GM21423 (cell line): ENCODE measurements around the gene ERMN.
"Not testable (repeated sequence)": the region's sequence is repeated elsewhere in the genome, so short reads cannot be mapped to it uniquely, and the experiment has no call there.

Source experiments
- ATAC-seq: cut with Tn5 transposase; IDR thresholded peaks from one replicate; pipeline ENCODE4 v1.9.1; 2021; ENCODE audit warnings: mild to moderate bottlenecking, moderate library complexity; ENCODE audit not compliant: unreplicated experiment

The ERMN gene, protein sequence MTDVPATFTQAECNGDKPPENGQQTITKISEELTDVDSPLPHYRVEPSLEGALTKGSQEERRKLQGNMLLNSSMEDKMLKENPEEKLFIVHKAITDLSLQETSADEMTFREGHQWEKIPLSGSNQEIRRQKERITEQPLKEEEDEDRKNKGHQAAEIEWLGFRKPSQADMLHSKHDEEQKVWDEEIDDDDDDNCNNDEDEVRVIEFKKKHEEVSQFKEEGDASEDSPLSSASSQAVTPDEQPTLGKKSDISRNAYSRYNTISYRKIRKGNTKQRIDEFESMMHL

DNA sequence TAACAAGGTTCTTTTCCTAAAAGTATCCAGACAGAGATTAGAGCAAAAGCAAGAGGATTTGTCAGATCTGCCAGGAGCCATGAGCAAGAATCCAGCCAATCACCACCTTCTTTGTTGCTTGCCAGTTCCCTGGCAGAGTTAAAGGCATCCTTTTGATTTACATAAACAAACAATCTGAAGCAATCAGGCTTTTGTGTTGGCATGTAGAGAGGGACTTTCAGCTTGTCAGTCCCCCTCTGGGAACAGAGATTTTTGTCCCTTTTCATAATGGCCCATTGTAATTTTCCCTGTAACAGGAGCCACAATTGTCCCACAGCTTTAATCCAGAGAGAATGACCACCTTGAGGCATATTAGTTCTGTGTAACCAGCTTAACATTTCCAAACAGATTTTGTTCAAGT is at the start of gene ERMN:
Gene ERMN (minus strand): TSS at position 39 of the 400 bp plus-strand sequence. CDS start 182 bp downstream, outside the sequence.
- no peak for ATAC-seq

DNA sequence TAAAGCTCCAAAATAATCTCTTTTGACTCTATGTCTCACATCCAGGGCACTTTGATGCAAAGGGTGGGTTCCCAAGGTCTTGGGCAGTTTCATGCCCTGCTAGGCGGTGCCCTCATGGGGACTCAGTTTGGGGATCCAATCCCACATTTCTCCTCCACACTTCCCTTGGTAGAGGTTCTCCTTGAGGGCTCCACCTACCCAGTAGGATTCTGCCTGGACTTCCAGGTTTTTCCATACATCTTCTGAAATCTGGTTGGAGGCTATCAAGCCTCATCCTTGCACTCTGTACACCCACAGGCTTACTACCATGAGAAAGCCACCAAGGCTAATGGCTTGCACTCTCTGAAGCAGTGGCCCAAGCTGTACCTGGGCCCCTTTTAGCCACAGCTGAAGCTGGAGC is 49.8 kb upstream of the ERMN start:
- ATAC-seq, result no peak

DNA sequence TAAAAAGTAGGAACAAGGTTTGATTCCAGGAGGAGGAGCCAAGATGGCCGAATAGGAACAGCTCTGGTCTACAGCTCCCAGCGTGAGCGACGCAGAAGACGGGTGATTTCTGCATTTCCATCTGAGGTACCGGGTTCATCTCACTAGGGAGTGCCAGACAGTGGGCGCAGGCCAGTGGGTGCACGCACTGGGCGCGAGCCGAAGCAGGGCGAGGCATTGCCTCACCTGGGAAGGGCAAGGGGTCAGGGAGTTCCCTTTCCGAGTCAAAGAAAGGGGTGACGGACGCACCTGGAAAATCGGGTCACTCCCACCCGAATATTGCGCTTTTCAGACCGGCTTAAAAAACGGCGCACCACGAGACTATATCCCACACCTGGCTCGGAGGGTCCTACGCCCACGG is 42.9 kb upstream of the ERMN start:
- ATAC-seq, result not testable (repeated sequence)

DNA sequence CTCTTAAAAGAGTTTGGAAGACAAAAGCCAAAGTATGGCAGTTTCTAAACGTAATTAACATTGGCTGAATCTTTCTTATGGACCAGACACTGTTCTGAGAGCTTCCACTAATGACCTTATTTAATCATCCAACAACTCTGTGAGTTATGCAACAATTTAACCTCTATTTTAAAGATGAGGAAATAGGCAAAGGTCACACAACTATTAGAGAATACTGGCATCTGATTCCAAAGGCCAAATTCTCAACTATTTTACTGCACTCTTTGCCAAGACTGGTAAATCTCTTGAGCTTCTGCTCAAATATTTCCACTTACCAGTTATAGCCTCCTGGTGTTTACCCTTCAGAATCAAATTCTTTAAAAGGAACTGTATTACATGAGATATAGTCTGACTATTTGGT is 42.1 kb upstream of the ERMN start:
- no peak for ATAC-seq

DNA sequence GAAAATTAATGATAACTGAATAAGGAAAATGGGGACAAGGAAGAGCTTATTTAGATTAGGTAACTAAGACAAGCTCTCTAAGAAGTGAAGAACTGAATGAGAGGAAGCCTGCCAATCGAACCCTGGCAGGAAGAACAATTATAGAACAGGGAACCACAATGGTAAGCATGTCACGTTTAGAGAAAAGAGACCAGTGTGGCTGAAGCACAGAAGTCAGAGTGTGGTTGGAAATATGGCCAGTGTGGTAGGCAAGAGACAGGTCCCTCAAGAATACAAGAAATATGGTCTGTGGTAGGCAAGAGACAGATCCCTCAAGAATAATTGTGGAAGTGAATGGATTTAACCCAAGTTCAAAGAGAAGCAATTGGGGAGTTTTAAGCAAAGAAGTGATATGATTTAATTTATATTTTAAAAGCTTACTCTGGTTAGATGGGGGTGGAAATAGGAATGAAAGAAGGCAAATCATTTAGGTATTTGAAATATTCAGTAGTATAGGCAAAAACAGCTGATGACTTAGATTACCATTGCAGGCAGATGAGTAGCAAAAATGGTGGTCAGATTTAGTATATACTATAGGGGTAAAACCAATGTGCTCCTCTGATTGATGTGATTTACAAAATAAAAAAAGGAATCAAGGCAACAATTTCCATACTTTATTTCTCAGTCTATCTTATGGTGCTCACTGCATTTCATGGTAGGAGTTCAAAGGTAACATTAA is 38.8 kb upstream of the ERMN start:
- peak; percentile 86 for ATAC-seq

DNA sequence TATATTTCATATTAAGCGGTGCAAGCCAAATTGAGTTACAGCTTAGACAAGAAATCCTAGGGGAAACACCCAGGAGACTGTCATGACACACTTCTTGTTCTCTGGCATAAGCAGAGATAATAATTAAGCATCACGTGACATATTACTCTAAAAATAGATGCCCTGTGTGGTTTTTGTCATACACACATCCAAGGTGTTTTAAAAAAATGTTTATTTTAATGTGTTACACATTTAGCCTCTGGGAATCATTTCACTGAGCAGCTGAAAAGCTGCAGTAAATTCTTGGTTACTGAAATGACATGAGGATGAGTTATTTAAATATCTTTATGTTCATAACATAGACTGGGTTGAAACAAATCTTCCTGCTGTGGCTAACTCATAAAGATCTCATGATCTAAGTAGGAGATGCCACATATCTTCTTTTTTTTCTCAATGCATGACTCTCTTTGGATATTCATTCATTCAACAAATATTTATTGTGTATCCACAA is 38.0 kb upstream of the ERMN start:
- ATAC-seq, result peak; percentile 60

DNA sequence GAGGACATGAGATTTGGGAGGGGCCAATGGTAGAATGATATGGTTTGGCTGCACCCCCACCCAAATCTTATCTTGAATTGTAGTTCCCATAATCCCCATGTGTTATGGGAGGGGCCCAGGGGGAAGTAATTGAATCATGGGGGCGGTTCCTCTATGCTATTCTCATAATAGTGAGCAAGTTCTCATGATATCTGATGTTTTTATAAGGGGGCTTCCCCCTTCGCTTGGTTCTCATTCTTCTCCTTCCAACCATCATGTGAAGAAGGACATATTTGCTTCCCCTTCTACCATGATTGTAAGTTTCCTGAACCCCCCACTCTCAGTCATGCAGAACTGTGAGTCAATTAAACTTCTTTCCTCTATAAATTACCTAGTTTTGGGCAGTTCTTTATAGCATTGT is 37.0 kb upstream of the ERMN start:
- no peak for ATAC-seq

DNA sequence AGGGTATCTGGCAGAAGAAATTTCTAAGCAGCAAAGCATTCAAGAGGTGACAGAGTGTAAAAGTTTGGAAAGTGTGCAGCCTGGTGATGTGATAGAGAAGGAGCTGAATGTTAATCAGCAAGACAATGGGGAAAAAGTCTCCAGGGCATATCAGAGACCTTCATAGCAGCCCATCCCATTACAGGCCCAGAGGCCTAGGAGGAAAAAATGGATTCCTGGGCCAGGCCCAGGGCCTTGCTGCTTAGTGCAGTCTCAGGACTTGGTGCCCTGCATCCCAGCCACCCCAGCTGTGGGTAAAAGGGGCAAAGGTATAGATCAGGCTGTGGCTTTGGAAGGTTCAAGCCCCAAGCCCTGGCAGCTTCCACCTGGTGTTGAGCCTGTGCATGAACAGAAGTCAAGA is 35.9 kb upstream of the ERMN start:
- no peak for ATAC-seq

DNA sequence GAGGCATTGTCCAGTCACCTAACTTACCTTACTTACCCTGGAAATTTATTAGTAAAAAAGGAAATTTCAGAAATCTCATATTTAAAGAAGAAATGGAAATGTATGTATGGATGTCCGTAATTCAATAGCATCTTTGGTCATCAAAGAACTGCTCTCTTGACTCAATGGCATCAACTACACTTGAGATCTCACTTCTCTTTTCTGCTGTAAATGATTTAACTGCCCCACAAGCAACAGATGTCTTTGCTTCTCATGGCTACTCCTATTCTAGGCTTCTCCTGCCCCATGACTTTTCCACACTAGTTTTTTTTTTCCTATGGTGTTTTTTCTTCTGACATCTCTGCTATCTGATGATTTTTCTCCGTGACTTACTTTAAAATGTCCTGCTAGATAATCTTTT is 34.0 kb upstream of the ERMN start:
- ATAC-seq, result peak; percentile 33

DNA sequence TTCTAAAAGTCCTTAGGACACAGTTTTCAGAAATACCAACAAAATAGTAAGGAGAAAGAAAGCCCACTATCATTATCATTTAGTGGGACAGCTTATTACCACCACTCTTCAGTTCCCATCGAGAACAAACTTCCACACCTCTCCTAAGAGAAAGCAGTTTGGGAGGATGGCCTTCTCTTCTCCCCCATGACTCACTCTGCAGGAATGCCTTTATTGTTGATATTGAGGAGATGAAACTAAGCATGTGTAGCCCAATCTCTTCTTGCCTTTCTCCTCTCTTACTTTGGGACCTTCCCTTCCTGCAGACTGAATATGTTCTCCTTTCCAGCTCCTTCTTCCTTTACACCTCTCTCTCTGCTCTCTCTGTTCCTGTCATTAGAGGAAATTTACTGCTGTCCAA is 30.0 kb upstream of the ERMN start:
- ATAC-seq, result no peak

DNA sequence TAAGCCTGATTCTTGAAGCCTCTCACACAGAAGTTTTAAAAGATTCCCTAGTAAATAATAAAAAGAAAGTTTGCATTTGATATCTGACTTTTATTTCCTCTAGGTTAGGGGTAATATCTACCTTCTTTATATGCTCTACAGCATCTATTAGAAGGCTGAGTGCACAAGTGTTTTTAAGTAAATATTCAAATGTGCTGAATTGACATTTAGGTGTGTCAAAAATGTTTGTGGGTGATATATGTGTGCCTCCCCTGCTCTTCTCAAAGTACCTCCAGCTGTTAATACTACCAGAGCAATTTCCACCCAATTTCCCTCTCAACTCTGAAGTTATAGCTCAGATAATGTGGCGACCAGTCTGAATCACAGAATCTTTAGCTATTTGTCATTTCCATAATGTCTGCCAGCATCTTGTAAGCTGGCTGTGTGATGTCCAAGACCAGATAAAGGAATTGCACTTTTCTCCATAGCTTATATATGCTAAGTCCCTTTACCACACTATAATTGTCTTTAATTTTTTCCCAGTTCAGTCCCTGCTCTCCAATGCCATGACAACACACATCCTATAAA is 24.4 kb upstream of the ERMN start:
- no peak for ATAC-seq

DNA sequence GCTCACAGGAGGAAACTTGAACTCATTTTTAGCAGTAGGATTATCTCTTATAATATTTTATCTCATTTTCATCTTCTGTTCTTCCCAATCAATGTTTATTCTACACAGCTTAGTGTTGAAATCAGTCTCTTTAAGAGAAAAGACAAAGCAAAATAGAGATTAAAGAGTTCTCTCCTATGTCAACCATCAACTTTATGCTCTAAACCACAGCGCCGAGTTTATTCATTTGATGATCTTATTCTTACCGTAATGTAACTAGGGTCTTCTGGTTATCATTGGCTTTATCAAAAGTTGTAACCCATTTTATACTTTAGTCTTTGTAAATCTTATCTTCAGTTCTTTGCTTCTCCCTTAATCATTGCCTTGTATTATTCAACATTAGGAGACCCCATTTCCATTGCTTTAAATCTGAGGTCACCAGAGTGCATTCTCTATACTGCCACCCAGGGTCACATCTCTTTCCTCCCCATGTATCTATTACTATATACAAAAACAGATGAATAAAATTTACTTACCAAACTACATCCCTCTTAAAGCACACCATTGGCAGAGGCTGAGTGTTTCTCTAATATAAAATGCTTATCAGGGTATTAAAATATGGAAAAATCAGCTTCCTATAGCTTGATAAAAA is 22.8 kb upstream of the ERMN start:
- ATAC-seq, result no peak

DNA sequence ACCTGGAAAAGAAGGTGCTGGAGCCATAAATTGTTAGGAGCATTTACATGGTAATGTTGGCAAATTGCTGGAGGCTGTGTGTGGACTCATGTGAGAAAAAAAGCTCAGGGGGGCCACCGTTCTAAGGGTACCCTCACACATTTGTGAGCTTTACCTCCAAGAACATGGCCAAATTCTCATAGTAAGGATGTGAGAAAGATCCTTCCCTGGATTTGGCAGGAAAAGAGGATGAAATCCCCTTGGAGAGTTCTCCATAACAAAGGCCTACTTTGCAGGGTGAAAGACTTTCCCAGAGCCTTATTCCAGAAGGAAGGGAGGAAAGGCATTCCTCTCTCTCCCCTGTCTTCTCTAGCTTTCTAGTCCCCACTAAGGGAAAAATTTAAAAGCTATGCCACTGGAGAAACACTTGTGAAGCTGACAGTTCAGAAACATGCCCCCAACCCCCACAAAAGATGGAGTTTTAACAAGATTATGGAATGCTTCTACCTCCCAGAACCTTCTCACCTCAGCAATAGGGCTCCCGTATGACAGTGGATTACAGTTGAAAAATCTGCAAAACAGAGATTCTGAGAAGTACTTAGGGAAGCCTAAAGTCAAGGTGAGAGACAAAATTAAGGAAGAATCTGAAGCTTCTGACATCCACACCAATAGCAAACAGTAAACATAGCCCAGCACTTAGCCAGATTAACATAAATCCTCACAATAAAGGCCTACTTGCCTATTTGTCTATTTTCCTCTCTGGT is 20.2 kb upstream of the ERMN start:
- ATAC-seq, result no peak

DNA sequence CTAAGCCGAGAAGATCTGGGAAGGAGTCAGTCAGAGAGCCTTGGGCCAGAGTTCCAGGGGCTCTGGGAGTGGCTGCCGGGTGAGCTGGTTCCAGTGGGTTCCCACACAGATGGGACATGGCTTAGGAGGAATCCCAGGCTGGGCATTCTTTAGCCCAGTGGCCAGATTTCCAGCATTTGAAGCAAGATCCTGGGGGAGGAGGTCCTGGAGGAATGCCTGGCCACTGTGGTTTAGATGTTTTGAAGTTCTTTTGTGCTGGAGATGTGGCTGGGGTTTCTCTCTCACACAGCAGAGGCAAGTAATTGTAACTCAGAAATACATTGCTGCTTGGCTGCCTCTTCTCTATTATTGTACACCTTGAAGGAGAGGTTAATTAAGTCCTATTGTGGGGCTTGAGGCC is 15.8 kb upstream of the ERMN start:
- not testable (repeated sequence) for ATAC-seq

DNA sequence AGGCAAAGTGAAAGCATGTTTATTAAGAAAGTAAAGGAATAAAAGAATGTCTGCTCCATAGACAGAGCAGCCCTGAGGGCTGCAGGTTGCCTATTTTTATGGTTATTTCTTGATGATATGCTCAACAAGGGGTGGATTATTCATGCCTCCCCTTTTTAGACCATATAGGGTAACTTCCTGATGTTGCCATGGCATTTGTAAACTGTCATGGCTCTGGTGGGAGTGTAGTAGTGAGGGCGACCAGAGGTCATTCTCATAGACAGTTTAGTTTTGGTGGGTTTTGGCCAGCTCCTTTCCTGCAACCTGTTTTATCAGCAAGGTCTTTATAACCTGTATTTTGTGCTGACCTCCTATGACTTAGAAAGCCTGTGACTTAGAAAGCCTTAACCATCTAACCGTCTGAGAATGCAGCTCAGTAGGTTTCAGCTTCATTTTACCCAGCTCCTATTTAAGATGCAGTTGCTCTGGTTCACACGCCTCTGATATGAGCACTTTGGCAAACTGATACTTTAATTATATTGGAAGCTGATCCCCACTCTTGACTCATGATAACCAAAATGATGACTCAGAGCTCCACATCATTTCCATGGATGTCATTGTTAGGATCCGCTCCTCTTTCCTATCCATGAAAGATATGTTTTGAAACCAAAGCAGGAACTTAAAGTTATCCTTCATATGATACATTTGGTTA is 14.5 kb upstream of the ERMN start:
- no peak for ATAC-seq

DNA sequence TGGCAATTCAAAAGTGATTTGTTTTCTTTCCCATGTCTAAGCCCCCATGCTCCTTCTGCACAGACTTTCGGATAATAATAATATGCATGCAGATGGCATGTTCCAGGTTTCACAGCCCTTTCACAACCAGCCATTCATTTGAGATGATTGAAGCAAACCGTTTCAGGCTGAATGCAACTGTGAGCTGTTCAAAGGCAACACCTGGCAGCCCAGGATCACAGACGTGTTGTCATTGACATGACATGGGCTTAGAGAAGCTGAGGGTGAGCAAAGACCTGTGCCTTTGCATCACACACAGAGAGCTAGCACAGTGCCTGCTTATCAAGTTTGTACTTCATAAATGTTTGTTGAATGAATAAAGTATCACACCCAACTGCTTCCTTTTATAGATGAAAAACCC is 12.4 kb upstream of the ERMN start:
- ATAC-seq, result no peak

DNA sequence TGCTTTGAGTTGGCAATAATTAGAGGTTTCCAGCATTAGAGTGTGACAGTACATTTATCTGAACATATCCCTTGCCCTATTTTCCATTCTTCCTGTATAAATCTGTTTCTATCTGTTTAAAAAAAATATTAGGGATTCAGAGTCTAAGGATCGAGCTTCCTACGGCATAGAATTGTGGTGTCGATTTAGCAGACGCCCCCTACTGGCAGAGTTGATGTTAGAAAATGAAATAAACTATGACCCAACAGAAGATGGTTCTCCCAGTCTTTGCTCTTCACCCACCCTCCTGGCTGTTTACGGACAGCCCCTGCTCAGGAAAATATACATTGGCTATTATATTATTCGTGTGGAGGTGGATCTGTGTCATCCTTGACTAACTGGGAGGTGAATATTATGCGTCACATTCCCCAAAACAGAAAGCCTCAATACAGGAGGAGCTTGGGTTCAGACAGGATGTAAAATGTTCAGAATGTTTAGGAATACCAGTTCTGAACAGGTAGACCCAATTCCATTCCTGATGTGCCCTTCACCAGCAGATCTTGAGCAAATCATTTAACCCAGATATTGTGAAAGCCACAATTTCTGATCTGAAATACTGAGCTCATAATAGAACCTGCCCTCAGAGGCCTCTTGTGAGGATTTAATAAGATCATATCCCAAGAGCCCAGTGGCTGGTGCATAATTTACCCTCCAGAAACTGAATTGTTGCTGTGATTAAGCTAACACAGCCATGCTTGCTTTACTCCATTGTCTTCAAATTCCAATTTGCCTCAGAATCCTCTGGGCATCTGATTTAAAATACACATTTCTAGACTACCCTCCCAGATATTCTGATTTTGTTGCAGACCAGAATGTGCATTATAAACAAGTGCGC is 10.8 kb upstream of the ERMN start:
- ATAC-seq, result no peak

DNA sequence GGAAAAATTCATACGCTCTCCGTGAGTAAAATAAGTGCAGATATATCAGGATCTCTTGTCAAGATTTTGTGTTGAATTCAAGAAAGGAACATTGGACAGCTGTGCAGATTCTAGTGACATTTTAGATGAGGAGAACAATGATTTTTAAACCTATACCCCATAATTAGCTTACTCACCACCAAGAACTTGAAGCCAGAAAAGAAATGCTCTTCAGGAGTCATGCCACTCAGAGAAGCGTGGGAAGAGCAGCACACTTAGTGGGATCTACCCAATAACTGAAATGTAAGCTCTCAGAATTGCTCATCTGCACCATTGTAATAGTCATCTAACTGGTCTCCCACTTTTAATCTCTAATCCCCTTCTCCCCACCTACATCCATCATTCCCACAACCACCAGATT is 9.2 kb upstream of the ERMN start:
- no peak for ATAC-seq

DNA sequence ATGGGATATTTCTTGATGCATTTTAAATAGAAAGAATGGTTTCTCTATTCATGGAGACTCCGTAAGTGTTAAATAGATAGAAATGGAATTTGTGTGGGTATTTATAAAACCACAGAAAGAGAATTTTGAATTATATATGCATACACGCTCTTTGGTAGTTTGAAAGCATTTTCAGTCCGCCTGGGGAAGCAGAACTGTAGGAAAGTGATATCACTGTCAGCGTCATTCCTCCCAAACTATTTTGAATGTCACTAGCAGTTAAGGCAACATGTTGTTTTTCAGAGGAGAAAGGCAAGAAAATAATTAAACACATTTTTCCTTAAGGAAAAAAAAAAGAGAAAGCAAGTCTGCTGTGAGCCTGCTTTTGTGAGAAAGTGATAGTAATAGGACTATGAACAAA is 8.7 kb upstream of the ERMN start:
- ATAC-seq, result no peak
